Prostate gland (tissue), 2 donors: Measurements from ENCODE around the gene VSIG2. TPM values are rescaled to one million over a fixed set of nuclear protein-coding genes. Genes with fewer than 3 reads are reported as not detected.

Experiments
- DNase-seq: peaks from one replicate; pipeline ENCODE4 v3.0.0-alpha.2; 2019; ENCODE audit warnings: low spot score
- H3K27ac ChIP-seq, 2 donors: fragments of 200-600 bp; sonication (generic); 2 replicates each; pipeline ENCODE4 v1.5.1; 2017 to 2019
- H3K27me3 ChIP-seq: fragments of 200-600 bp; sonication (generic); replicated peaks from 2 replicates; pipeline ENCODE4 v1.5.1; 2019; ENCODE audit not compliant: insufficient read depth
- H3K36me3 ChIP-seq, 2 donors: fragments of 200-600 bp; sonication (generic); 1 replicate in 1 of 2; 2 replicates in 1 of 2; pipeline versions ENCODE4 v1.5.1 to v1.8.1; 2017 to 2019
- H3K4me1 ChIP-seq: fragments of 200-600 bp; sonication (generic); replicated peaks from 2 replicates; pipeline ENCODE4 v1.5.1; 2019
- H3K4me3 ChIP-seq, 2 donors: fragments of 200-600 bp; sonication (generic); 2 replicates each; pipeline ENCODE4 v1.5.1; 2017 to 2019
- H3K9me3 ChIP-seq: fragments of 200-600 bp; sonication (generic); 2 replicates; pipeline ENCODE4 v1.5.1; 2017
- CTCF ChIP-seq, 4 experiments: fragments of 200-600 bp in 2 of 4; fragments of 450-650 bp in 2 of 4; sonication (generic) in 2 of 4; IDR thresholded peaks; 1 replicate in 3 of 4; 2 replicates in 1 of 4; pipeline ENCODE4 v1.5.1; 2016 to 2019; ENCODE audit warnings: antibody characterized with exemption in 4 of 4, mild to moderate bottlenecking in 2 of 4, moderate library complexity in 2 of 4
- POLR2A ChIP-seq: fragments of 450-650 bp; IDR thresholded peaks from one replicate; pipeline ENCODE4 v1.6.1; 2016; ENCODE audit warnings: antibody characterized with exemption, mild to moderate bottlenecking
- POLR2AphosphoS5 ChIP-seq: sonication (generic); formaldehyde crosslinking; IDR thresholded peaks from one replicate; pipeline ENCODE4 v1.6.1; 2017; ENCODE audit warnings: antibody characterized with exemption
- WGBS: methylation state at CpG from one replicate; pipeline ENCODE4 v1.1.5; 2018; 5-methylcytosine and 5-hydroxymethylcytosine counted together
- intact Hi-C: fragments of 100-400 bp; cut with DNase I; formaldehyde crosslinking; loops from one replicate; pipeline ENCODE4 v1.14.2; 2022
- total RNA-seq, 2 donors: library from RNA; depleted of rRNA; stranded (reverse); fragments of >200 nt; gene quantifications; one replicate each; pipeline ENCODE4 v1.1.0, GENCODE V29; 2016

VSIG2 gene
- total RNA-seq, 2 donors from 2014 or later = 28.2 to 38.6 TPM

- no peak for DNase-seq
- Histone ChIP-seq H3K9me3 (no peaks in the 10 kb centered on the region), H3K4me1 (peaks cover 13% of the 10 kb centered on the region), H3K27ac (peak overlapping the region; percentile 31 to 43), H3K27me3 (peaks cover 19% of the 10 kb centered on the region), H3K4me3 (peak overlapping the region in 1 of 2 donors; percentile 5), H3K36me3 (no peaks in the 10 kb centered on the region)
- WGBS = 27% methylated on average over 15 of the region's 25 CpGs
- TF ChIP-seq POLR2AphosphoS5 = no peak
- no peak for TF ChIP-seq POLR2A
- no peak for TF ChIP-seq CTCF (IDR thresholded peaks at IDR 0.05)
- intact Hi-C loops = no loop called here
Observed at GRCh38 chr11:124760205-124760652, 8.2 kb upstream of the VSIG2 start.

DNA sequence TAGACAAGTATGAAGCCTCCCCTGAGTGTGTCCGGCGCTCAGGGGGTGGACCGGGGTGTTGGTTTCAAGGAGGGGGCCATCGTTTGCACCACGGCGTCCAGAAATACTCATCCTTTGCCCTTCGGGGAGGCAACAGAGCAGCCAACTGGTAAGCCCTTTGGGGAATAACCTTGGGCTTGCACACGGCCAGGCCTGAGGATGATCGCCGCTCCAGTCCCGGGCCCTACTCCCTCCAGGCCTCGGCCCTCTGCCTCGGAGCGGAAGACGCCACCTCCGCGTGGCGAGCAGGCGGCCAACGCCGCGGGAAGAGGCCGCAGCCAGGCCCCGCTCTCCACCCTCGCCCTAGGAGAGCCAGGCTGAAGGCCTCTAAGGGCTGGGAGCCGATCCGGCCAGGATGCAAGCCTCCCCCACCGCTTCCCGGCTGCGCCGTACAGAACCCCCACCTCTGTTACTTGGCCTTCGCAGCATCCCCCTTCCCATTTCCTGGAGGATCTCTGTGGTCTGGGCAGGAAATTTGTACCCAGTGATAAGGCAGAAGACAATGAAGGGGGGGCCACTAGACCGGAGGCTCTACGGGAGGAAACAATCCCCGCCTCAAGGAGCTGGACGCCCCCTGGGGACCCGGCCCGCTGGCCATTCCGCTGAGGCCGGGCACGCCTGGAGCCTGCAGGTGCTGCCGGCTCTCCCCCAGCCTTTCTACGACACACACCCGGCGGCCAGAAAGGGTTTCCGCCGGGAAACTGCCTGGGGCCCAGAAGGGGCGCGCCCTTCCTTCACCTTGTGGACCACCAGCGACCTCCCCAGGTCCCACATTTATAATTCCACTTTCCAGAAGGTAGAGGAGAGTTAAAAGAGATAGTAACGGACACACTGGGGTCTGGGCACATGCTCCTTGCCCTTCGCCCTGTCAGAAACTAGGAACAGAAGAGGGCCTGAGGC is 7.5 kb upstream of the VSIG2 start:
- Histone ChIP-seq H3K4me3 (peak overlapping the region in 1 of 2 donors; percentile 5), H3K27ac (peak overlapping the region in 1 of 2 donors; percentile 43), H3K36me3 (no peaks in the 10 kb centered on the region), H3K9me3 (no peaks in the 10 kb centered on the region), H3K27me3 (peaks cover 19% of the 10 kb centered on the region), H3K4me1 (peaks cover 13% of the 10 kb centered on the region)
- WGBS = 39% methylated on average over 52 of the region's 52 CpGs
- no peak for DNase-seq
- TF ChIP-seq CTCF (IDR thresholded peaks at IDR 0.05) = no peak
- TF ChIP-seq POLR2AphosphoS5 = no peak
- TF ChIP-seq POLR2A = no peak
- intact Hi-C loops = no loop called here

DNA sequence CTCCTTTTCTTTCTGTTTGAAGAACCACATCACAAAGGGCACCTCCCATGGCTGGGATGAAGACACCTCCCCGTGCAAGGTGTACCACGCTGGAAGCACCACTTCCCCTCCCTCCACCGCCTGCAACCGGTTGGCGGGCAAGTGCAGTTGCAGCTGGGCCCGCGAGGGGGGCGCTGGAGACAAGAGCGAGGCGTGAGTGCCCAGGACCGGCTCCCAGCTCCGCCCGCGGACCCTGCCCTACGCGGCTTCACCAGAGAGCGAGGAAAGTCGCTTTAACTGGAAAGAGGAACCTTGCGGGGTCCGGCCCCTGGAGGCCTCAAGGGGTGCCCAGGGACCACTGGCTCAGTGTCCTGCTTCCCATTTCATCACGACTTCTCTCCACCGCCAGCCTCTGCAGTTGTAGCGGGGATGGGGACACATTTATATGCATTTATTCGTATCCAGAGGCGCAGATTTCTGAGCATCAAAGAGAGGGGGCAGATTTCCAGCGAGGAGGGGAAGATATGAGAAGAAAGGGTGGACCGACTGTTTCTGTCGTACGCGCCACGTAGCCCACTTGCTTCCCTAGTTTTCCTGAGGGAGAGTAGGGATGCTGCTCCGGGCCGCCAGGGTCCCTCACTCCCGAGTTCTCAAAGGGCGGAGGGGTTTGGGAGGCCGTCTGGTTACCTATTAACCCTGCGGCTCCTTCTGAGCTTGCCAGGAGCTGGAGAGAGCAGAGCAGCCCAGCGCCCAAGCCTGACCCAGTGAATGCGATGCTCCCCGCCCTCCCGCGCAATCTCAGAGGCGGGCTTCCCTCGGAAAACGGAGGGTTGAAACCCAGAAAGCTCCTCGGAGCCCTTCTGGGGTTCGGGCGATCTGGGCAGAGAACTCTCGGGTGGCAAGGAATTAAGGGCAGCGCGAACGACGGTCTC is 6.6 kb upstream of the VSIG2 start:
- Histone ChIP-seq H3K4me1 (peaks cover 13% of the 10 kb centered on the region), H3K9me3 (no peaks in the 10 kb centered on the region), H3K27ac (no peak overlapping the region), H3K4me3 (peak overlapping the region in 1 of 2 donors; percentile 4), H3K36me3 (no peaks in the 10 kb centered on the region), H3K27me3 (peaks cover 19% of the 10 kb centered on the region)
- intact Hi-C loops = no loop called here
- peak; percentile 68 for DNase-seq
- TF ChIP-seq CTCF (IDR thresholded peaks at IDR 0.05) = peak; percentile 36 to 75 (median 54)
- peak; percentile 48 for TF ChIP-seq POLR2AphosphoS5
- TF ChIP-seq POLR2A = no peak
- WGBS = 6% methylated on average over 50 of the region's 53 CpGs

DNA sequence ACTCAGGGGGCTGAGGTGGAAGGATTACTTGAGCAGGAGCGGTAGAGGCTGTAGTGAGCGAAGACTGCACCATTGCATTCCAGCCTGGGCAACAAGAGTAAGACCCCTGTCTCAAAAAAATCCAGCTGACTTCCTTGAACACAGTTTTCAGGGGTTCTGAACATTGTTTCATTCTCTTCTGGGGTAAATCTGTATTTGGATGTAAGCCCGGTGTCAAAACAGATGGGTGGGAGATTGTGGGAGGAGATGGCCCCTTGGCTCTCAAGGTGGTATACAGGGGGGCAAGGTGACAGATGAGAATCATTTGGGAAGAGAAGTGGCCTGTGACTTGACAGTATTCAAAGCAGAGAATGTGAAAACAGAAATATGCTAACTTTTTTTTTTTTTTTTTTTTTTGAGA is 5.3 kb upstream of the VSIG2 start:
- Histone ChIP-seq H3K27me3 (peaks cover 19% of the 10 kb centered on the region), H3K4me3 (no peak overlapping the region), H3K36me3 (no peaks in the 10 kb centered on the region), H3K27ac (no peak overlapping the region), H3K9me3 (no peaks in the 10 kb centered on the region), H3K4me1 (peaks cover 5% of the 10 kb centered on the region)
- intact Hi-C loops = no loop called here
- no peak for TF ChIP-seq POLR2A
- no peak for TF ChIP-seq CTCF (IDR thresholded peaks at IDR 0.05)
- no peak for TF ChIP-seq POLR2AphosphoS5
- no peak for DNase-seq
- WGBS = 56% methylated on average over 3 of the region's 3 CpGs
